GM13976 (cell line): ENCODE data around the gene MYADML2.

Experiments
- DNase-seq: peaks from one replicate; pipeline ENCODE4 v3.0.0; 2012; ENCODE audit warnings: low spot score
- CTCF ChIP-seq: IDR thresholded peaks from 2 replicates; pipeline ENCODE4 v1.5.1; 2012; ENCODE audit warnings: borderline replicate concordance, mild to moderate bottlenecking; ENCODE audit not compliant: insufficient read depth; ENCODE audit errors: extremely low read depth, missing control alignments, control extremely low read depth
- in situ Hi-C: fragments of 300-500 bp; cut with MboI; formaldehyde crosslinking; loops from one replicate; pipeline ENCODE4 v1.12.0; 2022; ENCODE audit warnings: low sequenced_read_pairs, mixed read lengths, inconsistent platforms; ENCODE audit not compliant: unreplicated experiment

MYADML2 gene

DNA sequence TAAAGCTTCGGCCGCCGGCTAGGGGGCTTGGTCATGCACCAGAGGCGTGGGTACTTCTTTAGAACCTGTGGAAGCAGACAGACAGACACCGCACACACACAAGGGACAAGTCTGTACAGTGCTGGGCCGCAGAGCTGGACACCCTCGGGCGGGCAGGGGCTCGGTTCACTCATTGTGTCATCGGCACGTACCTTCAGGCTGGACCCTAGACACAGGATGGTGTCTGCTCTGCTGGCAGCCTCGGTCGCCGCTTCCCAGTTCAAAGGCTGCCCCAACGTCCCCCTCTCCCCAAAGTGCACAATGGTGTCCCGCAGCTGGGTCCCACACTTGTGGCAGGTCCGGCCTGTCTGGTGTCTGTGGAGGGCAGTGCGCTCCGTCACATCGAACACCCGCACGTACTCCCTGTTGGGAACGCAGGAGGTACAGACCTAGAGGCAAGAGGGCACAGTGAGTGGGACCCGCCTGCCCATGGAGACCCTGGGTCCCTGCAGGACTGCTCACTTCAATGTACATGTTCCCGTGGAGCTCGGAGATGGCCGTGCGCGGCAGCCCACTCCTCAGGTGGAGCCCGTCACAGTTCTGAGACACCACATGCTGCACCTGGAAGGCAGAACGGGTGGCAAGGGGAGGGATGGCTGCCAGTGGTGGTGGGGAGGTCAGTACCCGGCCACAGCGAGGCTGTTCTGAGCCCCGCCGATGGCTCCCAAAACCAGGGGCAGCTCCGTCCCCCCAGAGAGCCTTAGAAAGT lies 32.8 kb downstream of the MYADML2 start:
- TF ChIP-seq CTCF = no peak
- in situ Hi-C loops = no loop called here
- no peak for DNase-seq

- no peak for DNase-seq
- no peak for TF ChIP-seq CTCF
- in situ Hi-C loops = no loop called here
Observed at GRCh38 chr17:81913394-81914102, 33.5 kb downstream of the MYADML2 start.

- DNase-seq = no peak
- TF ChIP-seq CTCF = no peak
- in situ Hi-C loops = no loop called here
Observed at GRCh38 chr17:81912441-81913309, 34.4 kb downstream of the MYADML2 start.

DNA sequence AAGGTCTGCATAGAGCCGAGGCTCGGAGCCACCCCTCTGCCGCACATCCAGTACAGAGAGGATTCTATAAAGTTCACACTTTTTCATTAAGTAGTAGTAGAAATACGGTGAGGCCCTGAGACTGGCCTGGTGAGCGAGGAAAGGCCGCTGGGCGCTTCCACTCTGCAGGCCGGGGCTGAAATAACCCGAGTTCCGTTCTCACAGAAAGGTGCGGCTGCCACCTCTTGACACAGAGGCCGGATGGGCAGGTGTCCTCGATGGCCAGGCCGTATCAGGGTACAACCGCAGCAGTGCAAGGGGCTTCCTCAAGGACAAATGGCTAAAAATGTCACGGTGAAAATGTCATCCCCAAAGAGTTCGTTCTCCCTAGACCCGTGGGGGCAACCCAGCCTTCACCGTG lies 35.1 kb downstream of the MYADML2 start:
- TF ChIP-seq CTCF = no peak
- in situ Hi-C loops = no loop called here
- DNase-seq = no peak

- in situ Hi-C loops = no loop called here
- DNase-seq = peak; percentile 100
- TF ChIP-seq CTCF = no peak
Observed at GRCh38 chr17:81911277-81911961, 35.6 kb downstream of the MYADML2 start, which contains the start of gene PCYT2. PCYT2 (minus strand) TSS chr17:81911399; CDS start chr17:81911355, 44 bp downstream.

GRCh38 chr17:81910840-81911276 lies 36.2 kb downstream of the MYADML2 start:
- TF ChIP-seq CTCF = no peak
- DNase-seq = no peak

More at GRCh38 chr17:81910840-81911276, 36.2 kb downstream of the MYADML2 start:
- in situ Hi-C loops = no loop called here
